IMR-90 (cell line): ENCODE measurements around the gene MYOF. TPM values are rescaled to one million over a fixed set of nuclear protein-coding genes. Genes with fewer than 3 reads are reported as not detected.
A peak's percentile ranks its signal among the peaks of the same experiment; 100 is the strongest.

Source experiments
- ATAC-seq: fragments of 200-7000 bp; cut with Tn5 transposase; 2 replicates; pipeline ENCODE4 v1.9.1; 2020; ENCODE audit warnings: low read depth, mild to moderate bottlenecking, moderate library complexity
- BruUV-seq: library from RNA; stranded (reverse); fragments of 400-500 nt; replicated peaks from 2 replicates; lab custom pipeline; 2021; lab: Mats Ljungman, UMichigan
- CTCF ChIA-PET: fragments of 300-600 bp; formaldehyde crosslinking; extraction: SDS; loops from one replicate; lab custom pipeline; 2021; ENCODE audit warnings: antibody characterized with exemption; lab: Yijun Ruan, JAX
- POLR2A ChIA-PET: fragments of 300-600 bp; sonication (Branson Sonifier 250); formaldehyde crosslinking; loops from one replicate; lab custom pipeline; 2022; ENCODE audit warnings: antibody characterized with exemption; ENCODE audit not compliant: unreplicated experiment; lab: Charles Lee
- DNase-seq: peaks from one replicate; pipeline ENCODE4 v3.0.0; 2013
- H2AFZ ChIP-seq: replicated peaks from 2 replicates; pipeline ENCODE3; 2013; ENCODE audit warnings: low read length, mild to moderate bottlenecking; ENCODE audit not compliant: poor library complexity
- H2AK5ac ChIP-seq: 2 replicates; pipeline ENCODE4 v1.6.1; 2013; ENCODE audit warnings: low read depth, low read length, inconsistent platforms
- H2AK9ac ChIP-seq: replicated peaks from 2 replicates; pipeline ENCODE3; 2013; ENCODE audit warnings: mild to moderate bottlenecking, low read depth, low read length, moderate library complexity; ENCODE audit not compliant: poor library complexity
- H2BK120ac ChIP-seq: 2 replicates; pipeline ENCODE4 v1.6.1; 2013; ENCODE audit warnings: low read depth, low read length, inconsistent platforms
- H2BK15ac ChIP-seq: 3 replicates; pipeline ENCODE4 v1.6.1; 2013; ENCODE audit warnings: low read depth, low read length, inconsistent platforms
- H2BK20ac ChIP-seq: 2 replicates; pipeline ENCODE4 v1.6.1; 2013; ENCODE audit warnings: low read depth, mild to moderate bottlenecking, inconsistent platforms, low read length, moderate library complexity
- H2BK5ac ChIP-seq: 2 replicates; pipeline ENCODE4 v1.6.1; 2013; ENCODE audit warnings: mild to moderate bottlenecking, low read depth, low read length, inconsistent platforms; ENCODE audit not compliant: poor library complexity, severe bottlenecking
- H3K14ac ChIP-seq: replicated peaks from 2 replicates; pipeline ENCODE4 v1.6.1; 2013; ENCODE audit warnings: low read depth, low read length, inconsistent platforms
- H3K18ac ChIP-seq: 2 replicates; pipeline ENCODE4 v1.6.1; 2013; ENCODE audit warnings: low read depth, low read length, control low read depth
- H3K23ac ChIP-seq: 2 replicates; pipeline ENCODE4 v1.6.1; 2013; ENCODE audit warnings: low read depth, low read length, inconsistent platforms
- H3K27ac ChIP-seq: 2 replicates; pipeline ENCODE4 v1.5.1; 2013; ENCODE audit warnings: mild to moderate bottlenecking, control low read depth, low read length; ENCODE audit not compliant: insufficient read depth
- H3K27me3 ChIP-seq: 2 replicates; pipeline ENCODE4 v1.6.1; 2013; ENCODE audit warnings: low read length; ENCODE audit not compliant: control insufficient read depth, insufficient read depth
- H3K36me3 ChIP-seq: 2 replicates; pipeline ENCODE4 v1.6.1; 2013; ENCODE audit warnings: low read length, mixed read lengths; ENCODE audit not compliant: control insufficient read depth, insufficient read depth
- H3K4ac ChIP-seq: 2 replicates; pipeline ENCODE4 v1.6.1; 2013; ENCODE audit warnings: low read depth, low read length, inconsistent platforms
- H3K4me1 ChIP-seq: 2 replicates; pipeline ENCODE4 v1.6.1; 2013; ENCODE audit warnings: low read length, mixed read lengths; ENCODE audit not compliant: control insufficient read depth, insufficient read depth
- H3K4me2 ChIP-seq: 2 replicates; pipeline ENCODE4 v1.6.1; 2013; ENCODE audit warnings: low read depth, mild to moderate bottlenecking, control low read depth, low read length, moderate library complexity
- H3K4me3 ChIP-seq: 2 replicates; pipeline ENCODE4 v1.5.1; 2013; ENCODE audit warnings: low read depth, mild to moderate bottlenecking, control low read depth, low read length, moderate library complexity; ENCODE audit not compliant: insufficient read depth
- H3K56ac ChIP-seq: 2 replicates; pipeline ENCODE4 v1.6.1; 2013; ENCODE audit warnings: low read length, inconsistent platforms; ENCODE audit not compliant: insufficient read depth; ENCODE audit errors: extremely low read depth
- H3K79me1 ChIP-seq, 2 experiments: 2 replicates each; pipeline ENCODE4 v1.6.1; 2013; ENCODE audit warnings: low read length in 2 of 2, inconsistent platforms in 1 of 2, low read depth in 1 of 2
- H3K9ac ChIP-seq: 2 replicates; pipeline ENCODE4 v1.6.1; 2013; ENCODE audit warnings: low read depth, low read length, control low read depth
- H3K9me1 ChIP-seq: 2 replicates; pipeline ENCODE4 v1.6.1; 2013; ENCODE audit warnings: low read length, inconsistent platforms; ENCODE audit not compliant: insufficient read depth
- H3K9me3 ChIP-seq: 2 replicates; pipeline ENCODE4 v1.6.1; 2013; ENCODE audit warnings: low read length; ENCODE audit not compliant: control insufficient read depth, insufficient read depth
- H4K20me1 ChIP-seq: 2 replicates; pipeline ENCODE4 v1.6.1; 2013; ENCODE audit warnings: low read length, inconsistent platforms; ENCODE audit not compliant: insufficient read depth
- H4K5ac ChIP-seq: 2 replicates; pipeline ENCODE4 v1.6.1; 2013; ENCODE audit warnings: mild to moderate bottlenecking, low read depth, low read length, control low read depth
- H4K8ac ChIP-seq, 2 experiments: 2 replicates each; pipeline ENCODE4 v1.6.1; 2013; ENCODE audit warnings: low read depth in 2 of 2, low read length in 2 of 2, control low read depth in 1 of 2, inconsistent platforms in 1 of 2
- H4K91ac ChIP-seq: 2 replicates; pipeline ENCODE4 v1.6.1; 2013; ENCODE audit warnings: low read depth, low read length, inconsistent platforms; ENCODE audit not compliant: insufficient read depth
- CEBPB ChIP-seq: IDR thresholded peaks from 2 replicates; pipeline ENCODE4 v1.6.1; 2012; ENCODE audit warnings: low read depth, low read length, improper control_type of control experiment
- CHD1 ChIP-seq: IDR thresholded peaks from 2 replicates; pipeline ENCODE4 v1.6.1; 2012; ENCODE audit warnings: low read depth, low read length, improper control_type of control experiment
- CTCF ChIP-seq: conservative IDR thresholded peaks from 2 replicates; pipeline ENCODE4 v1.5.1; 2012; ENCODE audit warnings: mild to moderate bottlenecking, low read depth, low read length, improper control_type of control experiment
- FOS ChIP-seq: fragments of 150-350 bp; IDR thresholded peaks from 2 replicates; pipeline ENCODE4 v1.6.1; 2016; ENCODE audit warnings: low read depth, low read length
- MAFK ChIP-seq: IDR thresholded peaks from 2 replicates; pipeline ENCODE4 v1.6.1; 2012; ENCODE audit warnings: low read depth, low read length, improper control_type of control experiment
- MAZ ChIP-seq: IDR thresholded peaks from 2 replicates; pipeline ENCODE4 v1.6.1; 2012; ENCODE audit warnings: low read depth, mild to moderate bottlenecking, low read length, improper control_type of control experiment, moderate library complexity, borderline replicate concordance
- NFE2L2 ChIP-seq: fragments of 150-350 bp; IDR thresholded peaks from 2 replicates; pipeline ENCODE4 v1.6.1; 2016; ENCODE audit warnings: low read depth, mild to moderate bottlenecking, low read length
- POLR2A ChIP-seq: IDR thresholded peaks from 2 replicates; pipeline ENCODE4 v1.6.1; 2012; ENCODE audit warnings: mild to moderate bottlenecking, low read depth, low read length
- RCOR1 ChIP-seq: IDR thresholded peaks from 2 replicates; pipeline ENCODE4 v1.6.1; 2012; ENCODE audit warnings: mild to moderate bottlenecking, low read length, improper control_type of control experiment; ENCODE audit not compliant: insufficient replicate concordance
- SMC3 ChIP-seq: fragments of 150-350 bp; IDR thresholded peaks from 2 replicates; pipeline ENCODE4 v1.6.1; 2016; ENCODE audit warnings: low read depth, mild to moderate bottlenecking, antibody characterized with exemption, low read length, moderate library complexity
- USF2 ChIP-seq: fragments of 150-350 bp; IDR thresholded peaks from 2 replicates; pipeline ENCODE4 v1.6.1; 2017; ENCODE audit warnings: mild to moderate bottlenecking, antibody characterized with exemption, low read length, low read depth
- WGBS, 2 experiments: methylation state at CpG; one replicate each; pipeline versions ENCODE4 v1.1.5 to v1.1.7; 2013; ENCODE audit warnings: missing lambda C conversion rate in 2 of 2; ENCODE audit not compliant: insufficient read length in 1 of 2; ENCODE audit errors: extremely low coverage in 2 of 2; 5-methylcytosine and 5-hydroxymethylcytosine counted together
- dilution Hi-C: fragments of 300-500 bp; cut with HindIII; formaldehyde crosslinking; loops from one replicate; pipeline ENCODE4 v1.14.3; 2018; ENCODE audit warnings: low sequenced_read_pairs; ENCODE audit not compliant: unreplicated experiment
- in situ Hi-C: fragments of 300-500 bp; cut with MboI; formaldehyde crosslinking; loops from 3 replicates; pipeline ENCODE4 v1.14.3; 2019; ENCODE audit warnings: low sequenced_read_pairs, inconsistent platforms, mixed read lengths
- intact Hi-C: fragments of 100-400 bp; cut with micrococcal nuclease; formaldehyde crosslinking; loops from 2 replicates; pipeline ENCODE4 v1.10.0; 2022
- polyA plus RNA-seq, 3 experiments: library from polyadenylated mRNA; depleted of rRNA; stranded (reverse); fragments of >200 nt; gene quantifications; 2 replicates each; pipeline ENCODE4 v1.2.3, GENCODE V29; 2012; ENCODE audit warnings: low replicate concordance in 1 of 3
- total RNA-seq: library from RNA; depleted of rRNA; stranded (reverse); fragments of >200 nt; gene quantifications from 2 replicates; pipeline ENCODE4 v1.2.3, GENCODE V29; 2012
- TF ChIP-seq, protein P1 (sequence below): fragments of 150-350 bp; IDR thresholded peaks from 2 replicates; pipeline ENCODE4 v1.6.1; 2016; ENCODE audit warnings: low read depth, mild to moderate bottlenecking, low read length, moderate library complexity, borderline replicate concordance

MYOF gene
- total and polyA plus RNA-seq, 2 of the 4 experiments (the other 2 are of a cell fraction) = 221 to 281 TPM

- Histone ChIP-seq H3K4me1 (peaks cover 30% of the 10 kb centered on the region), H2BK20ac (peak overlapping the region; percentile 22), H3K4me3 (no peak overlapping the region), H3K56ac (no peak overlapping the region), H3K4me2 (no peak overlapping the region), H3K9me1 (peaks cover 24% of the 10 kb centered on the region), H3K27me3 (no peaks in the 10 kb centered on the region), H4K8ac (peak overlapping the region; percentile 49 to 55; a peak in 3 of 4 replicates), H3K27ac (peak overlapping the region; percentile 34), H3K14ac (peak overlapping the region; percentile 60), H2BK120ac (peak overlapping the region; percentile 69), H3K23ac (peak overlapping the region; percentile 80; the same call in 1 of the 2 replicates), H2AFZ (no peak overlapping the region), H2AK5ac (peak overlapping the region; percentile 82), H3K36me3 (peaks cover 18% of the 10 kb centered on the region), H4K20me1 (peaks cover 4% of the 10 kb centered on the region; the same call in 1 of the 2 replicates), H2AK9ac (no peak overlapping the region), H3K4ac (peak overlapping the region; percentile 67), H3K9ac (no peak overlapping the region), H4K91ac (0 out of 2 replicates have a peak overlapping the region, but pooled peaks have one; percentile 19), H3K9me3 (no peaks in the 10 kb centered on the region), H3K18ac (peak overlapping the region; percentile 13; the same call in 1 of the 2 replicates), H4K5ac (peak overlapping the region; percentile 3; the same call in 1 of the 2 replicates), H2BK5ac (peak overlapping the region; percentile 100), H2BK15ac (peak overlapping the region; percentile 51; the same call in 2 of the 3 replicates), H3K79me1 (peaks cover 9 to 40% of the 10 kb centered on the region in 2 experiments)
- POLR2A ChIA-PET = no interaction called here
- no peak for DNase-seq
- no CpG with 5 or more reads among the region's 7 CpGs for WGBS, 2 experiments
- intact Hi-C loops = no loop called here
- no TSS peak for BruUV-seq
- ATAC-seq = no peak
- dilution Hi-C loops = no loop called here
- CTCF ChIA-PET = interaction anchor here (1.0 kb wide), 1 partner anchor 8 kb away, joined by 4 read pairs; the partner anchor contains the start of gene MYOF
- TF ChIP-seq FOS (no peak), POLR2A (no peak), MAZ (no peak), MAFK (no peak), CEBPB (no peak), SMC3 (no peak), CHD1 (no peak), CTCF (no peak), USF2 (no peak), NFE2L2 (no peak), RCOR1 (no peak)
- TF ChIP-seq, protein P1, sequence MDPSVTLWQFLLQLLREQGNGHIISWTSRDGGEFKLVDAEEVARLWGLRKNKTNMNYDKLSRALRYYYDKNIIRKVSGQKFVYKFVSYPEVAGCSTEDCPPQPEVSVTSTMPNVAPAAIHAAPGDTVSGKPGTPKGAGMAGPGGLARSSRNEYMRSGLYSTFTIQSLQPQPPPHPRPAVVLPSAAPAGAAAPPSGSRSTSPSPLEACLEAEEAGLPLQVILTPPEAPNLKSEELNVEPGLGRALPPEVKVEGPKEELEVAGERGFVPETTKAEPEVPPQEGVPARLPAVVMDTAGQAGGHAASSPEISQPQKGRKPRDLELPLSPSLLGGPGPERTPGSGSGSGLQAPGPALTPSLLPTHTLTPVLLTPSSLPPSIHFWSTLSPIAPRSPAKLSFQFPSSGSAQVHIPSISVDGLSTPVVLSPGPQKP = no peak
- in situ Hi-C loops = no loop called here
Observed at GRCh38 chr10:93473804-93474472, 8.2 kb downstream of the MYOF start.
